Adrenal gland (tissue), 5 donors: ENCODE measurements around the gene WDR48.

Experiments
- POLR2A ChIP-seq, 2 donors: fragments of 450-650 bp; IDR thresholded peaks; one replicate each; pipeline ENCODE4 v1.6.1; 2017; ENCODE audit warnings: antibody characterized with exemption in 2 of 2, mild to moderate bottlenecking in 2 of 2, moderate library complexity in 1 of 2
- TF ChIP-seq, protein P1 (sequence below), 6 experiments: fragments of 450-650 bp in 4 of 6; fragments of 200-600 bp in 2 of 6; sonication (generic) in 1 of 6; IDR thresholded peaks; 1 replicate in 5 of 6; 2 replicates in 1 of 6; pipeline versions ENCODE4 v1.5.1 to v1.8.0; 2016 to 2021; ENCODE audit warnings: antibody characterized with exemption in 6 of 6, mild to moderate bottlenecking in 2 of 6, moderate library complexity in 1 of 6
- donor health status: DM: no; HTN: no; CAD: no.

GRCh38 chr3:39099738-39100499 is 48.1 kb downstream of the WDR48 start:
- TF ChIP-seq POLR2A (IDR thresholded peaks at IDR 0.05) = no peak
- TF ChIP-seq, protein P1, sequence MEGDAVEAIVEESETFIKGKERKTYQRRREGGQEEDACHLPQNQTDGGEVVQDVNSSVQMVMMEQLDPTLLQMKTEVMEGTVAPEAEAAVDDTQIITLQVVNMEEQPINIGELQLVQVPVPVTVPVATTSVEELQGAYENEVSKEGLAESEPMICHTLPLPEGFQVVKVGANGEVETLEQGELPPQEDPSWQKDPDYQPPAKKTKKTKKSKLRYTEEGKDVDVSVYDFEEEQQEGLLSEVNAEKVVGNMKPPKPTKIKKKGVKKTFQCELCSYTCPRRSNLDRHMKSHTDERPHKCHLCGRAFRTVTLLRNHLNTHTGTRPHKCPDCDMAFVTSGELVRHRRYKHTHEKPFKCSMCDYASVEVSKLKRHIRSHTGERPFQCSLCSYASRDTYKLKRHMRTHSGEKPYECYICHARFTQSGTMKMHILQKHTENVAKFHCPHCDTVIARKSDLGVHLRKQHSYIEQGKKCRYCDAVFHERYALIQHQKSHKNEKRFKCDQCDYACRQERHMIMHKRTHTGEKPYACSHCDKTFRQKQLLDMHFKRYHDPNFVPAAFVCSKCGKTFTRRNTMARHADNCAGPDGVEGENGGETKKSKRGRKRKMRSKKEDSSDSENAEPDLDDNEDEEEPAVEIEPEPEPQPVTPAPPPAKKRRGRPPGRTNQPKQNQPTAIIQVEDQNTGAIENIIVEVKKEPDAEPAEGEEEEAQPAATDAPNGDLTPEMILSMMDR (IDR thresholded peaks at IDR 0.05) = no peak
